ENCODE results near the gene SEMG2.

SEMG2 gene

GRCh38 chr20:45229264-45230056 lies 8.3 kb downstream of the SEMG2 start:
- DNase-seq (ENCODE audit: low spot score): no peak

DNA sequence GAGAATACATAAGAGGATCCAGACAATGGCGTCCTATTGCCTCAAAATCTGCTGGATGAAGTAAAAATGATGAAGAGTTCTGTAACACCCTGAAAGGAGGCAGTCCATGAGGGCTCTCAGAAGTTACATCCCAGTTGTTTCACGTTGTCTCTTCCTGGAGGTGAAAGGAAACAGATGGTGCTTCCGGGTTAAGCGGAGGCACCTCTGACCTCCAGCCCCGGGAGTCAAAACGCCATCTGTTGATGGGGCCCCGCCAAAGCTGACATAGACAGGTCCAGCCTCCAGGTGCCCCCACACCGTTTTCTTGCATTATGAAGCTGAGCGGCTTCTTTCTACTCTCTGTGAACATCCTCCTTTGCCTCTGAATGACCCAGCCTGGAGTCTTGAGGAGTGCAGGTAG lies 9.5 kb downstream of the SEMG2 start:
- DNase-seq (ENCODE audit: low spot score): no peak

DNA sequence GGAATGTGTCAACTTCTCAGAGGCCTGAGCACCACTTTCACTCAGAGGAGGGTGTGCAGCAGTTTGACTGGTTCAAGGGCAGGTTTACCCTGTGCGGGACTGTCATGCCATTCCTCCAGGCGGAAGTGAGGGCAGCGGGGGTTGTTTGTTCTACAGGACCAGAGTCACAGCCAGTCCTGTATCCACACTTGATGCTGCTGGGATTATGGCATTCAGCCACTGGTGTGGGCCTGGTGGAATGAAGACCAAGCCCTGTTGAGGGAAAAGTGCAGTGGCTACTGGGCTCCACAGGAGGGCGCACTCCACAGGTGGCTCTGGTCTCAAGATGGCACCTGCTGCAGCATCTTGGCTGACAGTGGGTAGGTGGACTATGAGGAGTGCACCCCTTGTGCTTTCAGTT lies 14.8 kb downstream of the SEMG2 start:
- DNase-seq (ENCODE audit: low spot score): no peak

DNA sequence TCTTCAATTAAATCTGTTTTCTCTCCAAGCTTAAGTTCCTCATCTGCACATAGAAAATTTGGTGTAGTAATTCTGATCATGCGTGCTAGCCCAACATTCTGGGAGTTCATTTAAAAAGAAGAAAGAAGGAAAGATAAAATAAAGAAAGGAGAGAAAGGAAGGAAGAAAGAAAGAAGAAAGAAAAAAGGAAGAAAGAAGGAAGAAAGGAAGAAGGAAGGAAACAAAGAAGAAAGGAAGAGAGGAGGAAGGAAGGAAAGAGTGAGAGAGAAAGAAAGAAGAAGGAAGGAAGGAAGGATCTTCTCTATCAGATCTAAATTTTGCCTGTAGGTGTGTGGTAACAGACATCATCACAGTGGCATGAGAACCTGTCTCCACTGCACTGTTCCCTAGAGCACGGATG lies 17.0 kb downstream of the SEMG2 start:
- no peak for DNase-seq (ENCODE audit: low spot score)

- DNase-seq (ENCODE audit: low spot score): no peak
These were observed 24.9 kb downstream of the SEMG2 start for GRCh38 chr20:45246109-45246508.

DNA sequence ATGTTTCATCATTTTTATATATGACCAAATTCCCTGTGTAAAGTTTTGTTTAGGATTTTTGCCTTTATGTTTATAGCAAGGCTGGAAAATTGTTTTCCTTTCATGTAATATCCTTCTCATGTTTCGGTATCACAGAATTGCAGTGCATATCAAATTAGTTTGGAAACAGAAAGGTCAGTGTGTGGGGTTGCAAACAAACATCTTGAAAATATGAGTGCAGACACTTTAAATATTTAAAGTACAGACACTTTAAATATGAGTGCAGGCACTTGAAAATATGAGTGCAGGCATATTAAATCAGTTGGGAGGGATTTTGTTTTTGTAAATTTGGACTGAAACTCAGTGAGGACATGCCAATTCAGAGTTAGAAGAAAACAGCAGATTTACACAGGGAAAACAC lies 26.7 kb downstream of the SEMG2 start:
- no peak for DNase-seq (ENCODE audit: low spot score)

- DNase-seq (ENCODE audit: low spot score): no peak
These were observed 27.4 kb downstream of the SEMG2 start for GRCh38 chr20:45248609-45249008.

DNA sequence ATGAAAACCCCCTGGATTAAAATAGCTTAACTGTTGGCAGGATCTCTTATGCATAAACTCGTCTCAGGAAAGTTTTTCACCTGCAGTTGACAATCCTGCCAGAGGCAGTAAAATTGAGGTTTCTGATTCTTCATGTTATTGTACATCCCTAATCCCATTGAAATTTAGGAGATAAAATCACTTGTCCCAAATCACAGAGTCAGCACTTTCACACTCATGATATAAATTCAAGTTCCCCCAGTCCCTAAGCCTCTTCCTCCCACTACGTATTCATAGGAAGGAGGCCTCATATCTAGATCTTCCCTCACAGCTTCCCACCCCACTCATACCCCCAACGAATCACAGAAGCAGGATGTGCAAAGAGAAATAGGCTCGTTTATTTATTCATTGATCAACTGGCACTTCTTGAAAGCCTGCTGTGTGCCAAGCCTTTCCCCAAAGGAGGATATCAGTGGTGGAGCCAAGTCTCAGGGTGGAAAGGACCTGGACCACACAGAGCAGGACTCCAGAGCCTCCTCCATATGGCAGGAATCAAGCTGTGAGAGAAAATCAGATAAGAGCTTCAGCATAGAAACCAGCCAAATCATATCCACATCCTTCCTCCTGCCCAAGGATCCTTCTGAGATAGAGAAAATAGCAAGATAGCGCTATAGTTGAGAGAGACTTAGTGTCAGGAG lies 30.8 kb downstream of the SEMG2 start:
- peak; percentile 7 for DNase-seq (ENCODE audit: low spot score)

DNA sequence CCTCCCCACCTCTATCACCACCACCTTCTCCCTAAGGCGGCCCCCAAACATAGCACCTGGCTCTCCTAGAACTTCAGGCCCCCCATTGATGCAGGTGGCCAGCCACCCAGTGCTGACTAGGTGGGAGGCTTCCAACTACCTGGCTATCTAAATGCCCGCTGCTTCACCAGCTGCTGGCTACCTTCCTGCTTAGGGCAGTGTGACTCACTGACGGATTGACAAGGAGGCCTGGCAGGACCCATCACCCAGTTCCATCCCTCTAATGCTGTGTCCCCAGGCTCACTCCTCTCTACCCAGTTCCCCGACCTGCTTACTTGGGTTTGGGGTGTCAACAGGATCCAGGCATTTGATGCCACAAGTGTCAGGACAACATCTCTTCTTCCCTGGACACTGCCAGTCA lies 32.1 kb downstream of the SEMG2 start:
- no peak for DNase-seq (ENCODE audit: low spot score)

GRCh38 chr20:45254383-45255262 lies 33.5 kb downstream of the SEMG2 start, which contains the start of gene SLPI:
TSS of gene SLPI (minus strand) at chr20:45254564. CDS start at chr20:45254543, 21 bp downstream.
- DNase-seq (ENCODE audit: low spot score): no peak

GRCh38 chr20:45257161-45257560 lies 36.0 kb downstream of the SEMG2 start:
- DNase-seq (ENCODE audit: low spot score): no peak

DNA sequence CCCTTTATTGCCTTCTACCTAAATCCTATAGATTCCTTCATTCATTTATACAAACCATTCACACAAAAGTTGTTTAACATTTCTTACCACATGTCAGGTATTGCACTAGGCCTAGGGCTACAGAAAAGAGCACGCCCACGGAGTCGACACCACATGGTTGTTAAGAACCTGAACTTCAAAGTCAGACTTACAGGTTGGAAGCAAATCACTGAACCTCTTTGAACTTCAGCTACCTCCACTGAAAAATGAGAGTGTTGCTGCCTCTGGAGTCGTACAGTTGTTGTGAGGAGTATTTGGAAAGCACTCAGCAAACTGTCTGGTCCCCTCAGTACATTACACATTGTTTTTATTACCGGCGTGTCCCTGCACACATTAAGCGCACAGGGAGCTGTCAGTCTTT lies 36.5 kb downstream of the SEMG2 start:
- DNase-seq (ENCODE audit: low spot score): no peak

DNA sequence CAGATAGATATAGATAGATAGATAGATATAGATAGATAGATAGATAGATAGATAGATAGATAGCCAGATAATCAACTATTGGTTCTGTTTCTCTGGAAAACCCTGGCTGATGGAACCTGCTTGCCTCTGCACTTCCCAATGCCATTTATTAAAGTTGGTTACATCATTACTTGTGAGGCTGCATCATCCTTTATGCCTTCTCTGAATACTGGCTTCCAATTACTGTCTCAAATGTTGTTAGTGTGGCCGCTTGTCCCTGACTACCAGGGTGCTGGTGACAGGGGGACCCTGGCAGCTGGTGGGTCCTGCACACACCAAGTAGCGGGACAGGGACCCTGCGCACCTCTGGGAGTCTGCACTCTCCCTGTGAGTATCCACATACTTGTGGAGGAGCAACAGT lies 37.1 kb downstream of the SEMG2 start:
- DNase-seq (ENCODE audit: low spot score): no peak

DNA sequence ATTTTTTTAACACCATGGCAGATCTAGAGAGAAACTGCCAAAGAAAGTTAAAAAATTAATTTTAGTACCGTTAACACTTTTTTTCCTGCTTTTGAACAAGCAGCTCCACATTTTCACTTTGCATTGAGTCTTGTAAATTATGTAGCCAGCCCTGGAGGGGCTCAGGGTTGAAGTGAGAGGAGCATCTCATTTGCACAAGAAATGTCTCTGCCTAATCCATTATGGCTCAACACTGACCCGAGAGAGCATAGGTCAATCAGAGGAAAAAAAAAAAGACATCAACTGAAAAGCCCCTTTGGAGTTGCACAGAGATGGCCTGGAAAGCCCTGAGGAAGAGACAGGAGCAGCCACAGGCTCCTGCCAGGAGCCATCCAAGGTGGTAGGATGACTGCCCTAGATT lies 37.5 kb downstream of the SEMG2 start:
- DNase-seq (ENCODE audit: low spot score): no peak

DNA sequence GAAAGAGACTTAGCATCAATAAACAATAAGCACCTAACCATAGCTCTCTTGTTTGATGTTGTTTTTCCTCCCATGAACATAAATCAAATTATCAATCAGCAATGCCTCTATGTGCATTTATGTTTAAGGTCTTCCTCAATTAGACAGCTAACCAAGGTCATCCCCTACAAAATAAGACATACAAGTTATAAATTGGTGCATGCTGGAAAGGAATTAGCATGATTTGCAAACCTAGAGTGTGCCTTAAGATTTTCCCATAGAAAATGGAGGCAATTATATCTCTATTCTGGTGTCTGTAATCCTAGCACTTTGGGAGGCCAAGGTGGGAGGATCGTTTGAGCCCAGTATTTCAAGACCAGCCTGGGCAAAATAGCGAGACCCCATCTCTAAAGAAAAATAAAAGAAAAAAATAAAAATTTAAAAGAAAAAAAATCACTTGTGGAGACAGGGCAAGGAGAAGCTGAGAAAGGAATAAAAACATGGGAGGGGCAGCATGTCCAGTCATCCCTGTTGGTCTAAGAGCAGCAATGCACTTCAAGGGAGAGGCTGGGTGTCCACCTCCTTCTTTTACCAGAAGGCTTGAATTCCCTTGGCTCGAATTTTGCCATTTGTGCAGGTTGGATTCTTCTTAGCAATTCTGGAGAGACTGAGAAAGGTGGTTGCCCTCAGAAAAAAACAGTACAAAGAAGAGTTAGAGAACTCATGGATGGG lies 42.5 kb downstream of the SEMG2 start:
- DNase-seq (ENCODE audit: low spot score): no peak

DNA sequence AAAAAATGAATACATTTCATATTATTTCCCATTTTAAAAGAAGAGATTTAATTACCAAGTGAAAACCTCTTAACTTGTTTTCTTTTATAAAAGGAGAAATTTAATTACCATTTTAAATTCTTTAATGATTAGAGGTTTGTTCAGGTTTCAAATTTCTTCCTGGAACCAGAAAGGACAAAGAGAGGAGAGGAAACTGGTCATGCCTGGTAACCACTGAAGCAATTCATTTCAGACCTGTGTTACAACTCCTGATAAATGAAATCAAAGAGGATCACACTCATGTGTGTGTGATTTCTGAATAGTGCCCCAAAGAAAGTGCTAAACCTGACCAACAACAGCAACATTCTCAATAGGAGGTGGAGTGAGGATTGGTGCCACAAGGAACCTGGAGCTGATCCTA lies 45.8 kb downstream of the SEMG2 start:
- no peak for DNase-seq (ENCODE audit: low spot score)

GRCh38 chr20:45268531-45268930 lies 47.4 kb downstream of the SEMG2 start:
- DNase-seq (ENCODE audit: low spot score): no peak

- no peak for DNase-seq (ENCODE audit: low spot score)
These were observed 47.9 kb downstream of the SEMG2 start for GRCh38 chr20:45269056-45269455.

DNA sequence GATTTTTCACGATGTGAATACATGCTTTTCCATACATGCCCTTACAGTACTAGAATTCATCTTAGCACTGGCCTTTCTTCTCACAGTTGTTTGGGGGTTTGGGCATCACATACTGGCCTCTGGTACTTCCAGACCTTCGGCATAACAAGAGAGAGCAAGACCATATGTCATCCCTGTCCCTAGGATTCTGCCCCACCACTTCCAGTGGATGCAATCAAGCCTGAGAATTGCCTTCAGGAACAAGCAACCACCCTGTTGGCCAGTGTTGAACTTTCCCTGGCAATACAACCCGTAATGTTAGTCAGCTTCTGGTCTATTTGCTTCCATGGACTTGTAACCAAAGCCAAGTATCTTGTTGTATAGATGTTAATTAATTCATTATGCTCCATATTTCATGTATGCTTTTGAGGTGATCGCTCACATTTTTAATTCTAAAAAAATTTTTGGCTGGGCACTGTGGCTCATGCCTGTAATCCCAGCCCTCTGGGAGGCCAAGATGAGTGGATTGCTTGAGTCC lies 48.6 kb downstream of the SEMG2 start:
- no peak for DNase-seq (ENCODE audit: low spot score)

All from putamen (tissue), 1 donor.